ENCODE data around the gene AKT3.

The AKT3 gene

DNA sequence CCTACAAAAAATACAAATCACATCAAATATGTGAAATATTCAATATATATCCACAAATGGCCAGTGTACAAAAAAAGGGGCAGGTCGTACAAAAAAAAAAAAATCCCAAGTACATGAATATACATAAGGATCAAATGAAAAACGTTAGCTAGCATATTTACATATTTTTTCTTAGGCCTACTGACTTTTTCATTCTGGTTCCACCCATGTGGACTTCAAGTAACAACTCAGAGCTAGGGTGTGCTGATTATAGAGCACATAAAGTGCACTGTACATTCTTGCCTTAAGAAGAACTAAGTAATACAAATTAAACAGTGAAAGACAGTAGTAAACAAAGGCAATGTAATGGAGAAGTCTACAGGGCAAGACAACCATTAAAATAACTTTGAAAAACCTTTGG lies 297.0 kb downstream of the AKT3 start:
- no peak for DNase-seq (ENCODE audit: low spot score)

DNA sequence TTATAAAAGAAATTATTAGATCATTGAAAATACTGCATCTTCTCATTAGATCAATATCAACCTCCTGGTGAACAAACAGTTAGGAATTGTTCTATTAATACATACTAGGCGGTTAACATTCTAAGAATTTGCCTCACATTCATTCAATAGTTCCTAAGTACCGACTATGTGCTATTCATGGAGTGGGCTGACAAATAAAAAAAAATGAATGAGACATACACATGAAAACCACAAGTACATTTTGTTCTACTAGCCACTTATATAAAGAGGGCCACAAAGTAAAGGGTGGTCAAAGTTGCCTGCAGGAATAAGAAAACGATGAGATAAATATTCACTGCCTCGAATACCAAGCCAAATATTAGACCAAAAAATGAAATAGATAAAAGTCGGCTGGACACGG lies 299.8 kb downstream of the AKT3 start:
- peak; percentile 25 for DNase-seq (ENCODE audit: low spot score)

DNA sequence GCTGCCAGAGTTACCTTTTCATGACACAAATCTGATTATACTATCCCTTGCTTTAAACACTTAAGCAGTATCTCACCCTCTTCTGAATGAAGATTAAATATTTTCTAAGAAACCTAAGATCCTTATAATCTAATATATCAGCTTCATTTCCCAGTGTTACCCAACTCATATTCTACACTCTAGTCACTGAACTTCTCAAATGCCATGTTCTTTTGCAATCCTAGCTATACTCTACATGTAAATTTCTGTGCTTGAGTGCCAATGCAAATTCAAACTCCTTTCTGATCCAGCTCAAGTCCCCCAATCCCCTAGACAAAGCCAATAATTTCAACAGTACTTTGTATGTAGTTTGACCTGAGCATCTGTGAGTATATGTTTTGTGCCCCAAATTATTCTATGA lies 300.3 kb downstream of the AKT3 start:
- DNase-seq (ENCODE audit: low spot score) = no peak

DNA sequence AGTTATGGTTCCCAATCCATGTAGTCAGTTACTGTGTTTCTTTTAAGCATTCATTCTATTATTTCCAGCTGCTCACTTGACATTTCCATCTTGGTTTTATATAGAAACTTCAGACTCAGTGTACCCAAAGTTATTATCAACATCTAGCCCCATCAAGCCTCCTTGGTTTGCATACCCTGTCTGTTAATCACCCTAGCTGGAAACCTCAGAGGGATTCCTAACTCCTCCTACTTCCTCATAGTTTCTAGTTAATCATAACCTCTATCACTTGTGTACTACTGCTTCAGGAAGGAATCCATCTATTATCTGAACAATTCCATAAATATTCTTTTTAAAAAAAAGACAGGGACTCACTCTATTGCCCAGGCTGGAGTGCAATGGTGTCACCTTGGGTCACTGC lies 300.9 kb downstream of the AKT3 start:
- DNase-seq (ENCODE audit: low spot score) = peak; percentile 87

DNA sequence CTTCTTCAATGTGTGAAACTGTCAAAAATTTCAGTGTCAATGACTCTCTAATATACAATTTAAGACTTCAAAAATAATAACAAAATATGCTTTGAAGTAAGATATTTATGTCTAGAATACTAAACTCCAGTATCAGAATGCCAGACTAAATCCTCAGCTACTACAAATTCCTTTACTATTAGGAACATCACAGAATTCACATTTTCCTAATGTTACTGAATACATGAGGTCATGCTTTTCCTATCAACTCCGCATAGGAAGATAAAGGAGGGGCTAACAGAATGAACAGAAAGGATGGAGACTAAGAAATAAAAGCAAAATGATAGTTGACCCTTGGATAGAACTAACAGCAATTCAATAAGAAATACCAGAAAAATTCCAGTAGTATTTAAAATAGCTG lies 301.5 kb downstream of the AKT3 start:
- DNase-seq (ENCODE audit: low spot score) = no peak

DNA sequence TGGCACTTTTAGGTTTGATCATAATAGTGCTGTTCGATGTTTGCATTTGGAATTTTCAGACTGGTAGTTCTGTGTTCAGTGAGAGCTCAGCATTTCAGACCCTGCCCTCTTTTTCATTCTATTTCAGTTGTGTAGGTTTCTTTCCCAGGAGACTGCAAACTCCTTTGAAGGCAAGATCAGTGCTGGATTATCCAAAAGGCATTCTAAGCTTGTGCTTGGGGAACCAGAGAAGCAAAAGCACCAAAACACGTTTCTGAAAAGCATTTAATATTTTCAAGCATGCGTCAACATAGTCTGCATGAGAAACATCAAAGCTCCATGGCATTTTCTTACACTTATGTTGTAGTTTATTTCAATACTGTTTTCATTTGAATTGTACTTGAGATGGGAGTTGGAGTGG lies 302.2 kb downstream of the AKT3 start:
- DNase-seq (ENCODE audit: low spot score) = no peak

DNA sequence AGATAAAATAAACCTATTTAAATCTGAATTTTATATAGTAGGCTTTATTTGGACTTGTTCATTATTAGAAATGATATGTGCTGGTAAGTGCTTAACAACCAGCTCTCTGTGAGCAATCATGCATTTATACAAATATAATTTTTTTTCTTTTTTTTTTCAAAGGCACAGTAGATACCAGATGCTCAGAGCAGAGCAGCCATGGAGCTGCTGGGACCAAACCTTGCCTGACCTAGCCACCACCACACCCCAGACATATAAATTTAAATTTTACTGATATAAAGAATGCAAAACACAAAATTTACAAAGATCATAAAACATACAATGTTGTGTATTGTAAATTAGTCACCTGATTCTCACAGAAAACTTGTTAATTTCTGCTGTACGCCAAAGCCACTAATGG lies 303.6 kb downstream of the AKT3 start:
- DNase-seq (ENCODE audit: low spot score) = no peak

DNA sequence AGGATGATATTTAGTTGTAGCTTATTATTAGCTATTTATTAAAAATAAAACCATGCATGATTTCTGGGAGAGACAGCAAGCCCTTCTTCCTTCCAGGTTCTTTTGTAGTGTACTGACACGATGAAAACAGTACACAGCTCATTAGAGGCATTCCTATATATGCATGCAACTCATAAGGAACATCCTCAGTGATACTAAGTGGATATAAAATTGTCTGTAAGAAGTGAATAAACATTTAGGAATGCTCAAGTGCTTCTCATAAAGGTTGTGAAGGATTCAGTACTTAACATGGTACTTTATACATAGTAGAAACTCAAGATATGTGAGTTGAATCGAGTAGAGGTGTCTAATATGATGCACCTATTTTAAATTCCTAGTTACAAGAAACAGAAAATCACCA lies 306.5 kb downstream of the AKT3 start:
- no peak for DNase-seq (ENCODE audit: low spot score)

DNA sequence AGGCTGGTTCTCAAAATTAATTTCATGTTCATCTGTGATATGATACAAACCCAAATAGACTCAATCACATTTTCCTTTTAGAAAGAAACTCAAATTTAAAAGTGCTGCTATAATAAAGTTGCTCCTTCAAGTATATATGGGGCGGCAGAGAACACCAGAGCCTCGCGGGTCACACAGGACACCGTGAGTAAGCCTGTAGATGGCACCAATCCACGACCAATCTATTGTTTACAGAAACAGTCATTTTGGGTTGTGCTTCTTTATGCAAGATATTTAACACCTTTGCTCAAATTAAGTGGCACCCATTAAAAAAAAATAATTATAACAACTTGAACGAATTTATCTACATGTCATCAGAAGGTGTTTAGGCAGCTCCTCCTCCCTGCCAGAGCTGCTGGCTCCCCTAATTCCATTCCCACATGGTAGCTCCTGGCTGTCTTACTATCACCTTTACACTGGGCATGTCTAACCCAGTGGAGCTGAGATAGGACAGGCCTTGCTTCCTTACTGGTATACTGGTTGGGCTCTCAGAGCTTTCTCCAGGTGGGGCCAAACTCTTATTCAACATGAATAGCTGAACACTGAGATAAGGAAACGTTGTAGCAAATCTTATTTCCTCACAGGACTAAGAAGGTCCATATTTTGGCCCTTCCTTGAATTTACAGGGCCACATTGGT lies 307.2 kb downstream of the AKT3 start:
- DNase-seq (ENCODE audit: low spot score) = no peak

DNA sequence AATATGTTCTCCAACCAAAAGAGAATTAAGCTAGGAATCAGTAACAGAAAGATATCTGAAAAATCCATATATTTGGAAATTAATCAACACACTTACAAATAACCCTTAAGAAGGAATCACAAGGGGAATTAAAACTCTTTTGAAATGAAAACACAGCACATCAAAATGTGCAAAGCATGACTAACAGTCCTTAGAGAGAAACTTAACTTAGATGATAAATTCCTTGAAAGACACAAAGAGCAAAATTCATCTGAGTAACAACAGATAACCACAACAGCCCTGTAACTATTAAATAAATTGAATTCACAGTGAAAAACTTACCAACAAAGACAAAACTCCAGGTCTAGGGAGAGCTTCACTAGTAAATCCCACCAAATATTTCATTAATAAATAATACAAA lies 310.4 kb downstream of the AKT3 start:
- DNase-seq (ENCODE audit: low spot score) = no peak

DNA sequence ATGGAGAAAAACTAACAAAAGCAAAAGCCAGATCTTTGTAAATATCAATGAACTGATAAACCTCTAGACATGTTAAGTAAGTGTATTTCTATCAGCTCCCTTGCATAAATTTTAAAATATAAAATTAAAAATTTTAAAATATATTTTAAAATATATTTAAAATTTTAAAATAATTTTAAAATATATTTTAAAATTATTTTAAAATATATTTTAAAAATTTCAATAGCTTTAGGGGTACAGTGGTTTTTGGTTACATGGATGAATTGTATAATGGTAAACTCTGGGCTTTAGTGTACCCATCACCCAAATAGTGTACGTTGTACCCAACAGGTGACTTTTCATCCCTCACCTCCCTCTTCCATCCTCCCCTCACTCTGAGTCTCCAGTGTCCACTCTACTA lies 315.0 kb downstream of the AKT3 start:
- DNase-seq (ENCODE audit: low spot score) = no peak

DNA sequence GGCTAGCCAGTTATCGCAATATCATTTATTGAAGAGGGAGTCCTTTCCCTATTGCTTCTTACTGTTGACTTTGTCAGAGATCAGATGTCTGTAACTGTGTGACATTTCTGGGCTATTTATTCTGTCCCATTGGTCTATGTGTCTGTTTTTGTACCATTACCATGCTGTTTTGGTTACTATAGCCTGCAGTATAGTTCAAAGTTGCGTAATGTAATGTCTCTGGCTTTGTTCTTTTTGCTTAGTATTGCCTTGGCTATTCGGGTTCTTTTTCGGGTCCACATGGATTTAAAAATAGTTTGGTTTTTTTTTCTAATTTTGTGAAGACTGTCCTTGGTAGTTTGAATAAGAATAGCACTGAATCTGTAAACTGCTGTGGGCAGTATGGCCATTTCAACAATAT lies 320.5 kb downstream of the AKT3 start:
- DNase-seq (ENCODE audit: low spot score) = no peak

DNA sequence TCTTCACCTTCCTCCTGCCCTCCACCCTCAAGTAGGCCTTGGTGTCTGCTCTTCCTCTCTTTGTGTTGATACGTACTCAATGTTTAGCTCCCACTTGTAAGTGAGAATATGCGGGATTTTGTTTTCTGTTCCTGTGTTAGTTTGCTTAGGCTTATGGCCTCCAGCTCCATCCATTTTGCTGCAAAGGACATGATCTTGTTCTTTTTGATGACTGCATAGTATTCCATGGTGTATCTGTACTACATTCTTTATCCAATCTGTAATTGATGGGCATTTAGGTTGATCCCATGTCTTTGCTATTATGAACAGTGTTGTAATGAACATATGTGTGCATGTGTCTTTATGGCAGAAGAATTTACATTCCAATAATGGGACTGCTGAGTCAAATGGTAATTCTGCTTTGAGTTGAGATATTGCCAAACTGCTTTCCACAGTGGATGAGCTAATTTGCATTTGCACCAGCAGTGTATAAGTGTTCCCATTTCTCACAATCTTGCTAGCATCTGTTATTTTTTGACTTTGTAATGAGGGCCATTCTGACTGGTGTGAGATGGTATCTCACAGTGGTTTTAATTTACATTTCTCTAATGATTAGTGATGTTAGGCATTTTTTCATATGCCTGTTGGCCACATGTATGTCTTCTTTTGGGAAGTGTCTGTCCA lies 321.5 kb downstream of the AKT3 start:
- DNase-seq (ENCODE audit: low spot score) = no peak

DNA sequence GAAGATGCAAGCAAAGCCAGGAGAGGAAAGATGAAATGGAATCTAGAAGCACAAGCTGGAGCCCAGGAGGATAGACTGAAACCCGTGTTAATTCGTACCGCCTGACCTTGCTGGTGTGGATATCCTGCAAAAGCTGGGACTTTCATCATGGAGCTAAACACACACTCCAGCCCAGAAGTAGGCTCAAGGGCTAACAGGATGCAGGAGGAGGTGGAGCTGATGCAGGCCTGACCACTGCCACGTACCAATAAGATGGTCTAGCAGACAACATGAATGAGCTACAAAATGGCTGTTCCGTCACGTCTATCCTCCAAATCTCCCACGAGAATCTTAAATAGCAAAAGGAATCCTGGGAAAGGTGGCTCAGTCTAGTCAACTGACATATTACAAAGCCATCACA lies 323.9 kb downstream of the AKT3 start:
- DNase-seq (ENCODE audit: low spot score) = no peak

DNA sequence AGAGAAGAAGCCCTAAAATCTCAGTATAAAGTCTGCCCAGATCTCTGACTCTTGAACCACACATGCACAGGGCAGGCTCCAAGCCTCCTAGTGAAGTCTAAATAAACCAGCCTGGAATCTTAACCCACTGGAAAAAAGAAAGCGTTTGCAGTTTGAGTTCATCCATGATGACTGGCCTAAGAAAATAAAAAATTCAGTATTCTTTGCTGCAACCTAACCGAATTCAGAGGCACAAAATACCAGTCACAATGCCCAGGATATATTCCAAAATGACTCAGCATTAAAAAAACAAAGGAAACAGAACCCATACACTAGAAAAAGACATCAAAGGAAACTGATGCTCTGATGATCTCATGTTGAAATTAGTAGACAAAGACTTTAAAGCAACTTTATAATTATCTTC lies 325.0 kb downstream of the AKT3 start:
- DNase-seq (ENCODE audit: low spot score) = peak; percentile 71

DNA sequence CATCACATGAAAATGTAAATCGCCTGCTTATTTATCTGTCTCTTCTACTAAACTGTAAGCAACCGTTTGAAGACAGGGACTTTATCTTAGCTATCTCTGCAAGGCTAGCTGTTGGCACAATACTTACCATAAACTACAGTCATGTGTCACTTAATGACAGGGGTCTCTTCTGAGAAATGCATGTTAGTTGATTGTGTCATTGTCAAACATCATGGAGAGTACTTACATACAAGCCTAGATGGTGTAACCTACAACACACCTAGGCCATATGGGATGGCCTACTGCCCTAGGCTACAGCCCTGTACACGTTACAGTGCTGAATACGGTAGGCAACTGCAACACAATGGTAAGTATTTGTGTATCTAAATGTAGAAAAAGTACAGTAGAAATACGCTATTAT lies 326.3 kb downstream of the AKT3 start:
- DNase-seq (ENCODE audit: low spot score) = no peak

DNA sequence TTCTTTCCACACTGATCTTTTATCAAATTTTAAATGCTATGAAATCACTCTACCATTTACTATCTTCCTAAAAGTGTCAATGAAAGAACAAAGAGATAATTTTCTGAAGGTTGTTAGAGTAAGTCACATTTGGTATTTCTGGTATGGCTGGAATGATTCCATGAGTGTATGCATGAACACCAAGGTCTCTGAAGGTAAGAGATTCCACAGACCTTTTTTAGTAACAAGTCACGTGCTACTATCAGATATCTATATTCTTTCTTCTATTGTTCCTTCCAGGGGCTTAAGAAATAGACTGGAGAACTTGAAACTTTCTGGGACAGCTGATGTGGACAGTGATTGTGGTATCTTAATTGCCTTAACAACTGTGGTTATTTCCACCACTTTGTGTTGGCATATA lies 329.2 kb downstream of the AKT3 start:
- DNase-seq (ENCODE audit: low spot score) = peak; percentile 11

DNA sequence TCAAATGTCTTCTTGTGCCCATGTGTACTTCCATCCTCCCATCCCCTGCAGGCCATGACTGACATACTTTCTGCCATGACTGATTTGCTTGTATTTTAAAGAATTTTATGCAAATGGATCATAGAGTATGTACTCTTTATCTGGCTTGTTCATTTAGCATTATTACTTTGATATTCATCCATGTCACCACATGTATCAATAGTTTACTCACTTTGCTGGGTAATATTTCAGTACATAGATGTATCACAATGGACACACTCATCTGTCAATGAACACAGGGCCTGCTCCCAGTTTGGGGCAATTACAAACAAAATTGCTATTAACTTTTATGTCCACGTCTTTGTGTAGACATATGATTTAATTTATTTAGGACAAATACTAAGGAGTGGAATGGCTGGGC lies 335.1 kb downstream of the AKT3 start:
- DNase-seq (ENCODE audit: low spot score) = no peak

DNA sequence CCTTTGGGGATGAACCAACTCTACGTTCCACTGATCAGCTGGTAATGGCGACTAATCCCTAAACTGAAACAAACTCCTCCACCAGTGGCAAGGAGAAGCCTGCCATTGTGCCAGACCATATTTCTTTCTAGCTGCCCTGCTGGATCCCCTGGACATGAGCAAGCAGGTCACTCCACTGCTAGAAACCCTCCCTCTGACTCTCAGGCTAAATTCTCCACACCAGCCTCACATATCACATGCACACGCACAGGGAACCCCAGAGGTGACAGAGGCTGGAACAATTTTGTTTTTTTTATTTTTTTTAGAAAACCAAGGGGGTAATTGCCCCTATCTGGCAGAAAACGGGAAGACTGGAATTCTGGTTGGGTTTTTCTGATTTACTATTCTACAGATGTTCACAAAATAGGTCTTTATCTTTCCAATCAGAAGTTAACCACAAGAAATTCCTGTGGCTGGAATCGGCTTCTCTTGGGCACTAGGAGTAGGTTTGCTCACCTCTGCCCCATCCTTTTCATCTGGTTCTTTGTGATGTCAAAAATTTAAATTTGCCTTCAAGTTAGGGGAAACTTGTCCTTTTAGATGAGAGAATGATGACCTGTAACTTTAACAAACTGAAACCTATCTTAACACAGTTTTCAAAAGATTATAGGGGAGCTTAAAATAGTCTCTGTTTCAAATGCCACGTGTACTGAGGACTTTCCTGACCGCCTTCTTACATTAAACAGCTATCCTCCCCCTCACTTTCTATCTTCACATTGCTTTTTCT lies 336.1 kb downstream of the AKT3 start:
- DNase-seq (ENCODE audit: low spot score) = peak; percentile 38

DNA sequence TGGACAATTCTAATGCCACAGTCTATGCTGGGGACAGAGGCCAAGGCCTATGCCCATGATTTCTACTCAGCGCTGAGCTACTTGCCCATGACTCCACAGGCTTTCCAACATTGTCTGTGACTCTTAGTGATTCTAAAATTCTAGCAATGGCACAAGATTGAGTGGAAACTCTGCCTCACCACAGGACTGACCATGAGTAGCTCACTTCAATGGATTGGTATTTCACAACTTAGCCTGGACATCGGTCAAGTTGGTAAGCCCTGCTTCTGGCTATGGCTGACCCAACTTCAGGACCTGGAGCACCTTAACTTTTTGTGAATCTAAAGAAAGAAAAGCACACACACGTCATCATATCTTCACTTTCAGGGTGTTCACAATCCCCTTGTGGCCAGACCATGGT lies 339.1 kb downstream of the AKT3 start:
- DNase-seq (ENCODE audit: low spot score) = no peak

DNA sequence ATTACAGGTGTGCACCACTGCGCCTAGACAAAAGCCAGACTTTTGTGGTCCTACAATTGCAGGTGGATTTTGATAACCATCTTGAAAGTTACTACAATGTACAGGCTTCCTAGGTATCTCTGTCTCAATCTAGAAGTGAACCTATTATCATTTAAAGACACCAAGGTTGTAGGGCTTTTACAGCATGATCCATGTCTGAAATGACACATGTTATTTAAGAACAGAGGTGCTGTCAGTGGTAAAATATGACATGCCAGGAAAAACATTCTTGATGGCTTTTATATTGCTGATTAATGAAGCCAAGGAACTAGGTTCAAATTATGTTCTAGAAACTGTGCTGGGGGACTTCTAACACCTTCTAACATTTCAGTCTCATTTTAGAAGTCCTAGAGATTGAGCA lies 341.1 kb downstream of the AKT3 start:
- DNase-seq (ENCODE audit: low spot score) = no peak

DNA sequence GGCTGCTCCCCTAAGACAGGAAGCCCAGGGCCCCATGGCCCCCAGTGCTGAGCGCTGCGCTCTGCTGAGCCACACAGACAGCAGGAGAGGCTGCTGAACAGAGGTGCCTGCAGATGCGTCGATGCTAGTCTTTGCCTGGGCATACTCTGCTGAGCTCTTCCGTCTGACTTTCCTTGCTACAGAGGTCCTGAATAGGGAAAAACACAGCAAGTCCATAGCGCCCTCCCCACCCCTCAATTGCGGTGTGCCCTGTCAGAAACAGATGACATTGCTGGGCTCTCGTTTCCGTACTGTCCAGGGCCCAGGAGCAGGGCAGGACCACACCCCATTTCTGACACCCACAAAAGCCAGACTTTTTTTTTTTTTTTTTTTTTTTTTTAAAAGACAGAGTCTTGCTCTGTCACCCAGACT lies 341.7 kb downstream of the AKT3 start:
- DNase-seq (ENCODE audit: low spot score) = no peak

DNA sequence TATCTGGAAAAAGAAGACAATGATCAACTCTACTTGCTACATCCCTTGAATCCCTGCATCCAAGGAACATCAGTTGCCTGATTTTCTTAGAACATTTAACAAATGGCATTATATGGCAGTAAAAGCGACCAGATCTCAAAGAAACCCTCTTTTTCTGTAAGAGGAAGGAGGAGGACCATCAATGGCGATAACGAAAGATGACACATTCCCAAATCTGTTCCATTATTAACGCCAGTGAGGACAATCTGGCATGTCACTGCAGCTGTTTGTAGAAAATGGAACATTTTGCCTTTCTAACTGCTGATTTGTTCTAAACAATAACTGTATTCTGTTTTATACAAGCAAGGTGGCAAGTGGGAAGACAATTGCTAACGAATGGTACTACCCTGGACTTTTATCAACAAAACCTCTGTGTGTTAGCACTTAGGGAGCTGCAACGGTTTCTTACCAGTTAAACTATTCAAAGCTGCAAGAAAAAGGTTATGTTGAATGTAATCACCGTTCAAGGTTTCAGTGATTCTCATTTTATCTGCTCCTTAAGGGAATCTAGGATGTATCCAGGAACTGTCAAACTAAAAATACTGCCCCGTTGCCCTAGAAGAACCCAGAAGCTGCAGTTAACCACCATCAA lies 342.3 kb downstream of the AKT3 start:
- no peak for DNase-seq (ENCODE audit: low spot score)
